ENCODE results near the gene PEX14. TPM values are rescaled to one million over a fixed set of nuclear protein-coding genes. Genes with fewer than 3 reads are reported as not detected.
A peak's percentile ranks its signal among the peaks of the same experiment; 100 is the strongest.

Gene PEX14
- total and polyA plus RNA-seq, 9 of the 15 experiments (the other 6 are each of a cell fraction or from before 2014, with no cell fraction given): 2.6 to 45.7 (median 22.7) TPM

- TF ChIP-seq TSC22D4 (tag; IDR thresholded peaks at IDR 0.05) (no peak), FOXO4 (CRISPR knock-in tag; IDR thresholded peaks at IDR 0.05) (no peak), IRF1 (CRISPR knock-in tag; IDR thresholded peaks at IDR 0.05; ENCODE audit: borderline replicate concordance) (no peak), CTBP1 (IDR thresholded peaks at IDR 0.05; ENCODE audit: borderline replicate concordance) (0 out of 2 replicates have a peak, but pooled peaks have one; percentile 13), DACH1 (IDR thresholded peaks at IDR 0.05; ENCODE audit: partially characterized antibody) (peak; percentile 48), MNT (conservative IDR thresholded peaks at IDR 0.05) (peak in 1 of 2 experiments; percentile 61; a peak in 2 of 4 replicates), ZNF318 (IDR thresholded peaks at IDR 0.05; ENCODE audit: borderline replicate concordance in 1 of 2, low read depth in 1 of 2) (no peak), ZNF124 (CRISPR knock-in tag; IDR thresholded peaks at IDR 0.05) (no peak), ETS2 (tag; IDR thresholded peaks at IDR 0.05; ENCODE audit: borderline replicate concordance, poor library complexity, severe bottlenecking) (no peak), HMG20A (CRISPR knock-in tag; conservative IDR thresholded peaks at IDR 0.05) (no peak), ELK1 (CRISPR knock-in tag; IDR thresholded peaks at IDR 0.05) (no peak), ZFP91 (CRISPR knock-in tag; IDR thresholded peaks at IDR 0.05) (no peak)
These were observed 15.6 kb upstream of the PEX14 start (continued) for GRCh38 chr1:10459184-10459583.
